Measurements from ENCODE around the gene ACTRT2.

ACTRT2 gene

GRCh38 chr1:3018051-3018471 lies 3.2 kb upstream of the ACTRT2 start:
- DNase-seq (ENCODE audit: low read depth, low spot score), result no peak

GRCh38 chr1:3018576-3018975 lies 2.7 kb upstream of the ACTRT2 start:
- DNase-seq (ENCODE audit: low read depth, low spot score), result no peak

GRCh38 chr1:3019007-3019515 lies 2.2 kb upstream of the ACTRT2 start:
- no peak for DNase-seq (ENCODE audit: low read depth, low spot score)

GRCh38 chr1:3019516-3020051 lies 1.7 kb upstream of the ACTRT2 start:
- DNase-seq (ENCODE audit: low read depth, low spot score), result no peak

GRCh38 chr1:3020263-3020909 lies 881 bp upstream of the ACTRT2 start:
- no peak for DNase-seq (ENCODE audit: low read depth, low spot score)

GRCh38 chr1:3021801-3022401 lies 634 bp downstream of the ACTRT2 start:
- DNase-seq (ENCODE audit: low read depth, low spot score), result no peak

GRCh38 chr1:3022511-3022973 lies 1.3 kb downstream of the ACTRT2 start:
- DNase-seq (ENCODE audit: low read depth, low spot score), result no peak

GRCh38 chr1:3022976-3023375 lies 1.7 kb downstream of the ACTRT2 start:
- no peak for DNase-seq (ENCODE audit: low read depth, low spot score)

- DNase-seq (ENCODE audit: low read depth, low spot score), result no peak
These were observed 2.8 kb downstream of the ACTRT2 start for GRCh38 chr1:3024019-3024418.

- no peak for DNase-seq (ENCODE audit: low read depth, low spot score)
These were observed 3.3 kb downstream of the ACTRT2 start for GRCh38 chr1:3024588-3024987.

- DNase-seq (ENCODE audit: low read depth, low spot score), result no peak
These were observed 4.9 kb downstream of the ACTRT2 start for GRCh38 chr1:3026124-3026523.

GRCh38 chr1:3026581-3027391 lies 5.5 kb downstream of the ACTRT2 start:
- no peak for DNase-seq (ENCODE audit: low read depth, low spot score)

- no peak for DNase-seq (ENCODE audit: low read depth, low spot score)
These were observed 6.5 kb downstream of the ACTRT2 start for GRCh38 chr1:3027611-3028371.

- DNase-seq (ENCODE audit: low read depth, low spot score), result no peak
These were observed 7.4 kb downstream of the ACTRT2 start for GRCh38 chr1:3028531-3029282.

GRCh38 chr1:3029481-3029961 lies 8.3 kb downstream of the ACTRT2 start:
- DNase-seq (ENCODE audit: low read depth, low spot score), result no peak

GRCh38 chr1:3029991-3030662 lies 8.9 kb downstream of the ACTRT2 start:
- DNase-seq (ENCODE audit: low read depth, low spot score), result no peak

- DNase-seq (ENCODE audit: low read depth, low spot score), result no peak
These were observed 9.6 kb downstream of the ACTRT2 start for GRCh38 chr1:3030663-3031381.

GRCh38 chr1:3031401-3032221 lies 10.3 kb downstream of the ACTRT2 start:
- no peak for DNase-seq (ENCODE audit: low read depth, low spot score)
